SK-N-SH treated with all-trans-retinoic acid at 6 μM for 48 hours (cell line): ENCODE results near the gene MAP3K7.

ENCODE experiments used
- ATAC-seq: fragments of 200-7000 bp; cut with Tn5 transposase; 3 replicates; pipeline ENCODE4 v1.9.1; 2020; ENCODE audit warnings: mild to moderate bottlenecking, moderate library complexity
- ARNTL ChIP-seq: fragments of 450-650 bp; formaldehyde crosslinking; IDR thresholded peaks from 2 replicates; pipeline ENCODE4 v1.5.0; 2020; ENCODE audit warnings: low read depth, mild to moderate bottlenecking, moderate library complexity, borderline replicate concordance
- BACH2 ChIP-seq: fragments of 250-450 bp; sonication (Bioruptor Pico); IDR thresholded peaks from 2 replicates; pipeline ENCODE4 v1.9.0; 2021; ENCODE audit warnings: mild to moderate bottlenecking, borderline replicate concordance
- CSDC2 ChIP-seq: fragments of 250-450 bp; sonication (Bioruptor Pico); IDR thresholded peaks from 2 replicates; pipeline ENCODE4 v1.5.0; 2020; ENCODE audit warnings: mild to moderate bottlenecking, moderate library complexity
- ESRRG ChIP-seq: fragments of 250-450 bp; sonication (Bioruptor Pico); IDR thresholded peaks from 2 replicates; pipeline ENCODE4 v1.6.1; 2021; ENCODE audit warnings: mild to moderate bottlenecking
- GLIS3 ChIP-seq: fragments of 250-450 bp; sonication (Bioruptor Pico); IDR thresholded peaks from 2 replicates; pipeline ENCODE4 v1.5.0; 2020; ENCODE audit warnings: mild to moderate bottlenecking, moderate library complexity
- ISL1 ChIP-seq: fragments of 250-450 bp; sonication (Bioruptor Pico); IDR thresholded peaks from 2 replicates; pipeline ENCODE4 v2.1.2; 2022; ENCODE audit warnings: mild to moderate bottlenecking, moderate library complexity
- OSR1 ChIP-seq: fragments of 250-450 bp; sonication (Bioruptor Pico); IDR thresholded peaks from 2 replicates; pipeline ENCODE4 v1.8.0; 2022; ENCODE audit warnings: moderate library complexity, mild to moderate bottlenecking, inconsistent platforms
- PPARA ChIP-seq: fragments of 250-450 bp; sonication (Bioruptor Pico); IDR thresholded peaks from 2 replicates; pipeline ENCODE4 v1.5.0; 2020; ENCODE audit warnings: mild to moderate bottlenecking, borderline replicate concordance
- RARB ChIP-seq: fragments of 250-450 bp; sonication (Bioruptor Pico); IDR thresholded peaks from 2 replicates; pipeline ENCODE4 v1.8.0; 2021; ENCODE audit warnings: mild to moderate bottlenecking, moderate library complexity
- SNAI2 ChIP-seq: fragments of 250-450 bp; sonication (Bioruptor Pico); IDR thresholded peaks from 2 replicates; pipeline ENCODE4 v1.5.0; 2020; ENCODE audit warnings: mild to moderate bottlenecking, moderate library complexity
- TOX ChIP-seq: fragments of 250-450 bp; sonication (Bioruptor Pico); IDR thresholded peaks from 2 replicates; pipeline ENCODE4 v1.8.0; 2021; ENCODE audit warnings: mild to moderate bottlenecking, moderate library complexity, borderline replicate concordance
- ZC3H10 ChIP-seq: fragments of 250-450 bp; sonication (Bioruptor Pico); IDR thresholded peaks from 2 replicates; pipeline ENCODE4 v1.5.1; 2021; ENCODE audit warnings: mild to moderate bottlenecking, moderate library complexity
- ZFP3 ChIP-seq: fragments of 250-450 bp; sonication (Bioruptor Pico); IDR thresholded peaks from 2 replicates; pipeline ENCODE4 v1.5.0; 2020; ENCODE audit warnings: mild to moderate bottlenecking, moderate library complexity
- ZFP30 ChIP-seq: fragments of 450-650 bp; formaldehyde crosslinking; IDR thresholded peaks from 2 replicates; pipeline ENCODE4 v1.5.0; 2022; ENCODE audit warnings: mild to moderate bottlenecking, moderate library complexity
- ZNF565 ChIP-seq: fragments of 450-650 bp; formaldehyde crosslinking; conservative IDR thresholded peaks from 2 replicates; pipeline ENCODE4 v1.5.0; 2020; ENCODE audit warnings: low read depth, mild to moderate bottlenecking, moderate library complexity
- ZNF70 ChIP-seq: fragments of 450-650 bp; formaldehyde crosslinking; IDR thresholded peaks from 2 replicates; pipeline ENCODE4 v1.5.0; 2020; ENCODE audit warnings: mild to moderate bottlenecking, moderate library complexity
- ZNF8 ChIP-seq: fragments of 450-650 bp; formaldehyde crosslinking; IDR thresholded peaks from 2 replicates; pipeline ENCODE4 v1.5.0; 2020; ENCODE audit warnings: mild to moderate bottlenecking, moderate library complexity
- TF ChIP-seq, protein P1 (sequence below): fragments of 250-450 bp; sonication (Bioruptor Pico); IDR thresholded peaks from 2 replicates; pipeline ENCODE4 v1.5.1; 2021; ENCODE audit warnings: mild to moderate bottlenecking, moderate library complexity
- TF ChIP-seq, protein P2 (sequence below): fragments of 250-450 bp; sonication (Bioruptor Pico); IDR thresholded peaks from 2 replicates; pipeline ENCODE4 v1.8.0; 2020; ENCODE audit warnings: mild to moderate bottlenecking, moderate library complexity, borderline replicate concordance
- TF ChIP-seq, protein P3 (sequence below): fragments of 250-450 bp; sonication (Bioruptor Pico); IDR thresholded peaks from 2 replicates; pipeline ENCODE4 v1.5.0; 2020; ENCODE audit warnings: mild to moderate bottlenecking, moderate library complexity
- TF ChIP-seq, protein P4 (sequence below): fragments of 250-450 bp; sonication (Bioruptor Pico); IDR thresholded peaks from 2 replicates; pipeline ENCODE4 v1.8.0; 2021; ENCODE audit warnings: low read depth, mild to moderate bottlenecking, moderate library complexity, borderline replicate concordance

MAP3K7 gene

DNA sequence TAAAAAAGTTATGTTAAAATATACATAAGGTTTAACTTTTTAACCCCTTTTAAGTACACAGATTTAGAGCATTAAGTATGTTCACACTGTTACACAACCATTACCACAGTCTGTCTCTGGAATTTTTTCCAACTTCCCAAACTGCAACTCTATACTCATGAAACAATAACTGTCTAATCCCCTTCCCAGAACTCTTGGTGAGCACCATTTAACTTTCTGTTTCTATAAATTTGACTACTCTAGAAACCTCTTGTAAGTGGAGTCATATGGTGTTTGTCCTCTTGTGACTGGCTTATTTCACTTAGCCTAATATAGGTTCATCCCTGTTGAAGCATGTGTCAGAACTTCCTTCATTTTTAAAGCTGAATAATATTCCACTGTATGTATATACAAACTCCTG is 98.1 kb downstream of the MAP3K7 start:
- no peak for ATAC-seq
- TF ChIP-seq ARNTL: no peak
- TF ChIP-seq BACH2: no peak
- TF ChIP-seq ZFP3 (CRISPR knock-in tag): no peak
- TF ChIP-seq ZNF8 (CRISPR knock-in tag): no peak
- TF ChIP-seq ESRRG: no peak
- no peak for TF ChIP-seq OSR1
- no peak for TF ChIP-seq CSDC2 (CRISPR knock-in tag)
- no peak for TF ChIP-seq ZNF565 (CRISPR knock-in tag)
- no peak for TF ChIP-seq ZC3H10 (CRISPR knock-in tag)
- TF ChIP-seq ZFP30 (CRISPR knock-in tag): no peak
- TF ChIP-seq, protein P1, sequence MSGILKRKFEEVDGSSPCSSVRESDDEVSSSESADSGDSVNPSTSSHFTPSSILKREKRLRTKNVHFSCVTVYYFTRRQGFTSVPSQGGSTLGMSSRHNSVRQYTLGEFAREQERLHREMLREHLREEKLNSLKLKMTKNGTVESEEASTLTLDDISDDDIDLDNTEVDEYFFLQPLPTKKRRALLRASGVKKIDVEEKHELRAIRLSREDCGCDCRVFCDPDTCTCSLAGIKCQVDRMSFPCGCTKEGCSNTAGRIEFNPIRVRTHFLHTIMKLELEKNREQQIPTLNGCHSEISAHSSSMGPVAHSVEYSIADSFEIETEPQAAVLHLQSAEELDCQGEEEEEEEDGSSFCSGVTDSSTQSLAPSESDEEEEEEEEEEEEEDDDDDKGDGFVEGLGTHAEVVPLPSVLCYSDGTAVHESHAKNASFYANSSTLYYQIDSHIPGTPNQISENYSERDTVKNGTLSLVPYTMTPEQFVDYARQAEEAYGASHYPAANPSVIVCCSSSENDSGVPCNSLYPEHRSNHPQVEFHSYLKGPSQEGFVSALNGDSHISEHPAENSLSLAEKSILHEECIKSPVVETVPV: no peak
- TF ChIP-seq, protein P2, sequence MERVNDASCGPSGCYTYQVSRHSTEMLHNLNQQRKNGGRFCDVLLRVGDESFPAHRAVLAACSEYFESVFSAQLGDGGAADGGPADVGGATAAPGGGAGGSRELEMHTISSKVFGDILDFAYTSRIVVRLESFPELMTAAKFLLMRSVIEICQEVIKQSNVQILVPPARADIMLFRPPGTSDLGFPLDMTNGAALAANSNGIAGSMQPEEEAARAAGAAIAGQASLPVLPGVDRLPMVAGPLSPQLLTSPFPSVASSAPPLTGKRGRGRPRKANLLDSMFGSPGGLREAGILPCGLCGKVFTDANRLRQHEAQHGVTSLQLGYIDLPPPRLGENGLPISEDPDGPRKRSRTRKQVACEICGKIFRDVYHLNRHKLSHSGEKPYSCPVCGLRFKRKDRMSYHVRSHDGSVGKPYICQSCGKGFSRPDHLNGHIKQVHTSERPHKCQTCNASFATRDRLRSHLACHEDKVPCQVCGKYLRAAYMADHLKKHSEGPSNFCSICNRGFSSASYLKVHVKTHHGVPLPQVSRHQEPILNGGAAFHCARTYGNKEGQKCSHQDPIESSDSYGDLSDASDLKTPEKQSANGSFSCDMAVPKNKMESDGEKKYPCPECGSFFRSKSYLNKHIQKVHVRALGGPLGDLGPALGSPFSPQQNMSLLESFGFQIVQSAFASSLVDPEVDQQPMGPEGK (CRISPR knock-in tag): no peak
- TF ChIP-seq RARB (CRISPR knock-in tag): no peak
- no peak for TF ChIP-seq GLIS3 (CRISPR knock-in tag)
- TF ChIP-seq, protein P3, sequence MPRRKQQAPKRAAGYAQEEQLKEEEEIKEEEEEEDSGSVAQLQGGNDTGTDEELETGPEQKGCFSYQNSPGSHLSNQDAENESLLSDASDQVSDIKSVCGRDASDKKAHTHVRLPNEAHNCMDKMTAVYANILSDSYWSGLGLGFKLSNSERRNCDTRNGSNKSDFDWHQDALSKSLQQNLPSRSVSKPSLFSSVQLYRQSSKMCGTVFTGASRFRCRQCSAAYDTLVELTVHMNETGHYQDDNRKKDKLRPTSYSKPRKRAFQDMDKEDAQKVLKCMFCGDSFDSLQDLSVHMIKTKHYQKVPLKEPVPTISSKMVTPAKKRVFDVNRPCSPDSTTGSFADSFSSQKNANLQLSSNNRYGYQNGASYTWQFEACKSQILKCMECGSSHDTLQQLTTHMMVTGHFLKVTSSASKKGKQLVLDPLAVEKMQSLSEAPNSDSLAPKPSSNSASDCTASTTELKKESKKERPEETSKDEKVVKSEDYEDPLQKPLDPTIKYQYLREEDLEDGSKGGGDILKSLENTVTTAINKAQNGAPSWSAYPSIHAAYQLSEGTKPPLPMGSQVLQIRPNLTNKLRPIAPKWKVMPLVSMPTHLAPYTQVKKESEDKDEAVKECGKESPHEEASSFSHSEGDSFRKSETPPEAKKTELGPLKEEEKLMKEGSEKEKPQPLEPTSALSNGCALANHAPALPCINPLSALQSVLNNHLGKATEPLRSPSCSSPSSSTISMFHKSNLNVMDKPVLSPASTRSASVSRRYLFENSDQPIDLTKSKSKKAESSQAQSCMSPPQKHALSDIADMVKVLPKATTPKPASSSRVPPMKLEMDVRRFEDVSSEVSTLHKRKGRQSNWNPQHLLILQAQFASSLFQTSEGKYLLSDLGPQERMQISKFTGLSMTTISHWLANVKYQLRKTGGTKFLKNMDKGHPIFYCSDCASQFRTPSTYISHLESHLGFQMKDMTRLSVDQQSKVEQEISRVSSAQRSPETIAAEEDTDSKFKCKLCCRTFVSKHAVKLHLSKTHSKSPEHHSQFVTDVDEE: no peak

DNA sequence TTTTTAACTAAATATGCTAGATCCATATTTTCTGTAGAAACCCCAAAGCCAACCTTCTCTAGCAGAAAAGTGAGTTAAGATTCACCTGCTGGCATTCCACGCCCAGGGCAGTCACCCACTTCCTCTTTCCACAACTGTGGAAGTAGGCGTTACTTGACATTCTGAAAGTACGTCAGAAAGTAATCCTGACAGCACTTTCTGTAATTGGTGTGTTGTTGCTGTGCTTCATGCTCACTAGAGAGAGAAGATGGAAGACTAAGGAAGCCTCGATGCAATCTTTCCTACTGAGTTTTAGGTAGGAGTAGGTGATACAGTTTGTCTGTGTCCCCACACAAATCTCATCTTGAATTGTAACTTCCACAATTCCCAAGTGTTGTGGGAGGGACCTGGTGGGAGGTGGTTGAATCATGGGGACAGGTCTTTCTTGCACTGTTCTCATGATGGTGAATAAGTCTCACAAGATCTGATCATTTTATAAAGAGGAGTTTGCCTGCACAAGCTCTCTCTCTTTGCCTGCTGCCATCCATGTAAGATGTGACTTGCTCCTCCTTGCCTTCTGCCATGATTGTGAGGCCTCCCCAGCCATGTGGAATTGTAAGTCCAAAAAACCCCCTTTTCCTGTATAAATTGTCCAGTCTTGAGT is 101.1 kb downstream of the MAP3K7 start:
- no peak for TF ChIP-seq BACH2
- no peak for TF ChIP-seq OSR1
- ATAC-seq: no peak

DNA sequence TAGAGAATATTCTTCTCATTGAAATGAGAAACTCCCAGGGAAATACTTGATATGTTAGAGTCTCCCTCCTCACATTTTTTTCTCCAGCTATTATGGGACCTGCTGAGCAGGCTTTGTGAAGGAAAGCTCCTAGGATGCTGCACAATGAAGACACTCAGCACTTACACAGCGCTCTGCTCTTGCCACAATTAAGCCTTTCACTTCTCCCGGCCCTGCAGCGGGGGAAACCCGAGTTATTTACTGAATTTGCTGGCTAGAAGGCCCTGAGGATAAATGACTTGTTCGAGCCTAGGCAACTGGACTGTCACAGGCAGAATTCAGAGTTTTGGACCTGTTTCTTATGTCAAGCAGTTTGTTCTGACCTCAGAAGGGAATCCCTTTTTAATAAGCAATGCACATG is 102.0 kb downstream of the MAP3K7 start:
- TF ChIP-seq ZFP30 (CRISPR knock-in tag) (no peak), OSR1 (no peak), PPARA (CRISPR knock-in tag) (no peak), SNAI2 (CRISPR knock-in tag) (no peak), ZC3H10 (CRISPR knock-in tag) (no peak), ZFP3 (CRISPR knock-in tag) (no peak), ARNTL (no peak), ZNF565 (CRISPR knock-in tag) (no peak), RARB (CRISPR knock-in tag) (no peak), ESRRG (no peak), GLIS3 (CRISPR knock-in tag) (no peak), ISL1 (CRISPR knock-in tag) (no peak), ZNF70 (no peak), TOX (no peak), BACH2 (no peak), CSDC2 (CRISPR knock-in tag) (no peak), ZNF8 (CRISPR knock-in tag) (no peak)
- TF ChIP-seq, protein P4, sequence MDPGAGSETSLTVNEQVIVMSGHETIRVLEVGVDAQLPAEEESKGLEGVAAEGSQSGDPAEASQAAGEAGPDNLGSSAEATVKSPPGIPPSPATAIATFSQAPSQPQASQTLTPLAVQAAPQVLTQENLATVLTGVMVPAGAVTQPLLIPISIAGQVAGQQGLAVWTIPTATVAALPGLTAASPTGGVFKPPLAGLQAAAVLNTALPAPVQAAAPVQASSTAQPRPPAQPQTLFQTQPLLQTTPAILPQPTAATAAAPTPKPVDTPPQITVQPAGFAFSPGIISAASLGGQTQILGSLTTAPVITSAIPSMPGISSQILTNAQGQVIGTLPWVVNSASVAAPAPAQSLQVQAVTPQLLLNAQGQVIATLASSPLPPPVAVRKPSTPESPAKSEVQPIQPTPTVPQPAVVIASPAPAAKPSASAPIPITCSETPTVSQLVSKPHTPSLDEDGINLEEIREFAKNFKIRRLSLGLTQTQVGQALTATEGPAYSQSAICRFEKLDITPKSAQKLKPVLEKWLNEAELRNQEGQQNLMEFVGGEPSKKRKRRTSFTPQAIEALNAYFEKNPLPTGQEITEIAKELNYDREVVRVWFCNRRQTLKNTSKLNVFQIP (CRISPR knock-in tag): no peak
- TF ChIP-seq, protein P3: no peak
- TF ChIP-seq, protein P2 (CRISPR knock-in tag): no peak
- no peak for ATAC-seq
